ENCODE data around the gene ZSCAN31.

DNA sequence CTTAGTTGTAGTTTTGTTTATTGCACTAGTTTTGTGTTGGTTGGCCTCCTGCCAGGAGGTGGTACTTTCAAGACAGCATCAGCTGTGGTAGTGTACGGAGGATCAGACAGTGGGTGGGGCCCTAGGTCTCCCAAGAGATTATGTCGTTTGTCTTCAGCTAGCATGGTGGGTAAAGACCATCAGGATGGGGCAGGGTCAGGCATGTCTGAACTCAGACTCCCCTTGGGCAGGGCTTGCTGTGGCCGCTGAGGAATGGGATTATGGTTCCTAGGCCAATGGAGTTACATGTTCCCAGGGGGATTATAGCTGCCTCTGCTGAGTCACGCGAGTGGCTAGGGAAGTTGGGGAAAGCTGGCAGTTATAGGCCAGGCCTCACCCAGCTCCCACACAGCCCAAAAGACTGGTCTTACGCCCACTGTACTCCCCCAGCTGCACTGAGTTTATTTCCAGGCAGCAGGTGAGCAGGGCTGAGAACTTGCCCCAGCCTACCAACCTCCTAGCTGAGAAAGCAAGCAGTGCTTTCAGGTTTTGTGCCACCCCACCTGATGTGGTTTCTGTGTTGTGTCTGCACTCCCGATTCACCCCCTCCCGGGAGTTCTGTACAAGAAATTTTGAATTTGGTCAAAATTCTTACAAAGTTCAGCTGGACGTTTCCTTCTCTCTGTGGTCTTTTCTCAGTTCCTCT, 24.7 kb downstream of the ZSCAN31 start:
- TF ChIP-seq POLR2A (IDR thresholded peaks at IDR 0.05; ENCODE audit: low read depth, low read length) = no peak
- TF ChIP-seq, protein P1, sequence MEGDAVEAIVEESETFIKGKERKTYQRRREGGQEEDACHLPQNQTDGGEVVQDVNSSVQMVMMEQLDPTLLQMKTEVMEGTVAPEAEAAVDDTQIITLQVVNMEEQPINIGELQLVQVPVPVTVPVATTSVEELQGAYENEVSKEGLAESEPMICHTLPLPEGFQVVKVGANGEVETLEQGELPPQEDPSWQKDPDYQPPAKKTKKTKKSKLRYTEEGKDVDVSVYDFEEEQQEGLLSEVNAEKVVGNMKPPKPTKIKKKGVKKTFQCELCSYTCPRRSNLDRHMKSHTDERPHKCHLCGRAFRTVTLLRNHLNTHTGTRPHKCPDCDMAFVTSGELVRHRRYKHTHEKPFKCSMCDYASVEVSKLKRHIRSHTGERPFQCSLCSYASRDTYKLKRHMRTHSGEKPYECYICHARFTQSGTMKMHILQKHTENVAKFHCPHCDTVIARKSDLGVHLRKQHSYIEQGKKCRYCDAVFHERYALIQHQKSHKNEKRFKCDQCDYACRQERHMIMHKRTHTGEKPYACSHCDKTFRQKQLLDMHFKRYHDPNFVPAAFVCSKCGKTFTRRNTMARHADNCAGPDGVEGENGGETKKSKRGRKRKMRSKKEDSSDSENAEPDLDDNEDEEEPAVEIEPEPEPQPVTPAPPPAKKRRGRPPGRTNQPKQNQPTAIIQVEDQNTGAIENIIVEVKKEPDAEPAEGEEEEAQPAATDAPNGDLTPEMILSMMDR (IDR thresholded peaks at IDR 0.05; ENCODE audit: extremely low read depth in 1 of 2, insufficient read depth in 1 of 2, low read depth in 1 of 2, low read length in 2 of 2) = no peak
- TF ChIP-seq GATA2 (IDR thresholded peaks at IDR 0.05; ENCODE audit: insufficient read depth, insufficient read length, low read depth, low read length) = no peak
- TF ChIP-seq EZH2 (IDR thresholded peaks at IDR 0.05; ENCODE audit: borderline replicate concordance, low read depth, low read length, severe bottlenecking) = no peak
